IPS DF 6.9 (cell line): ENCODE results near the gene PRODH.
"Not testable (repeated sequence)": the region's sequence is repeated elsewhere in the genome, so short reads cannot be mapped to it uniquely, and the experiment has no call there.

Source experiments
- DNase-seq: peaks from one replicate; pipeline ENCODE4 v3.0.0-alpha.2; 2013; ENCODE audit warnings: low read depth, low spot score
- H3K27ac ChIP-seq: one replicate; pipeline ENCODE4 v1.5.1; 2013; ENCODE audit warnings: low read length, control low read depth
- H3K27me3 ChIP-seq: 2 replicates; pipeline ENCODE4 v1.6.1; 2013; ENCODE audit warnings: mild to moderate bottlenecking, low read length; ENCODE audit not compliant: control insufficient read depth, insufficient read depth
- H3K36me3 ChIP-seq: 2 replicates; pipeline ENCODE4 v1.6.1; 2013; ENCODE audit warnings: low read length; ENCODE audit not compliant: control insufficient read depth, insufficient read depth
- H3K4me1 ChIP-seq: 2 replicates; pipeline ENCODE4 v1.6.1; 2013; ENCODE audit warnings: low read length; ENCODE audit not compliant: control insufficient read depth, insufficient read depth
- H3K4me3 ChIP-seq: 2 replicates; pipeline ENCODE4 v1.5.1; 2013; ENCODE audit warnings: mild to moderate bottlenecking, low read length
- H3K9me3 ChIP-seq: 2 replicates; pipeline ENCODE4 v1.6.1; 2013; ENCODE audit warnings: low read length, inconsistent platforms; ENCODE audit not compliant: control insufficient read depth, insufficient read depth
- WGBS: extraction: QIAGEN DNeasy Blood & Tissue Kit; methylation state at CpG from one replicate; pipeline ENCODE4 v1.1.7; 2013; ENCODE audit warnings: mixed read lengths, missing lambda C conversion rate; ENCODE audit not compliant: insufficient read length, insufficient coverage; 5-methylcytosine and 5-hydroxymethylcytosine counted together

Gene PRODH

GRCh38 chr22:18960166-18960820, 24.2 kb upstream of the PRODH start:
- H3K27ac ChIP-seq, H3K27me3 ChIP-seq, H3K9me3 ChIP-seq, H3K4me1 ChIP-seq, H3K36me3 ChIP-seq, H3K4me3 ChIP-seq, DNase-seq: not testable (repeated sequence)
- no CpG with 5 or more reads among the region's 11 CpGs for WGBS

- no CpG with 5 or more reads among the region's 12 CpGs for WGBS
- not testable (repeated sequence) for H3K27ac ChIP-seq, H3K9me3 ChIP-seq, H3K4me1 ChIP-seq, H3K4me3 ChIP-seq, H3K36me3 ChIP-seq, H3K27me3 ChIP-seq, DNase-seq
These were observed 23.6 kb upstream of the PRODH start for GRCh38 chr22:18959741-18960140.

GRCh38 chr22:18959266-18959665, 23.2 kb upstream of the PRODH start:
- not testable (repeated sequence) for H3K4me1 ChIP-seq, H3K9me3 ChIP-seq, H3K4me3 ChIP-seq, H3K36me3 ChIP-seq, H3K27ac ChIP-seq, H3K27me3 ChIP-seq, DNase-seq
- WGBS, result no CpG with 5 or more reads among the region's 6 CpGs

- H3K4me3 ChIP-seq, H3K27ac ChIP-seq, H3K27me3 ChIP-seq, DNase-seq, H3K4me1 ChIP-seq, H3K36me3 ChIP-seq, H3K9me3 ChIP-seq: not testable (repeated sequence)
- WGBS, result no CpG with 5 or more reads among the region's 14 CpGs
These were observed 22.6 kb upstream of the PRODH start for GRCh38 chr22:18958738-18959137.

- H3K36me3 ChIP-seq, H3K9me3 ChIP-seq, H3K4me1 ChIP-seq, H3K27me3 ChIP-seq, H3K4me3 ChIP-seq, H3K27ac ChIP-seq, DNase-seq: not testable (repeated sequence)
- WGBS, result no CpG with 5 or more reads among the region's 18 CpGs
These were observed 22.2 kb upstream of the PRODH start for GRCh38 chr22:18958321-18958705.

GRCh38 chr22:18957621-18958320, 21.7 kb upstream of the PRODH start:
- H3K36me3 ChIP-seq, DNase-seq, H3K4me3 ChIP-seq, H3K4me1 ChIP-seq, H3K27me3 ChIP-seq, H3K27ac ChIP-seq, H3K9me3 ChIP-seq: not testable (repeated sequence)
- no CpG with 5 or more reads among the region's 18 CpGs for WGBS

- DNase-seq, H3K27me3 ChIP-seq, H3K4me3 ChIP-seq, H3K36me3 ChIP-seq, H3K9me3 ChIP-seq, H3K27ac ChIP-seq, H3K4me1 ChIP-seq: not testable (repeated sequence)
- no CpG with 5 or more reads among the region's 15 CpGs for WGBS
These were observed 20.9 kb upstream of the PRODH start for GRCh38 chr22:18956956-18957355.

- H3K36me3 ChIP-seq, H3K4me3 ChIP-seq, H3K27ac ChIP-seq, H3K4me1 ChIP-seq, H3K9me3 ChIP-seq, H3K27me3 ChIP-seq, DNase-seq: not testable (repeated sequence)
- whole genome bisulfite sequencing, result no CpG with 5 or more reads among the region's 15 CpGs
These were observed 20.2 kb upstream of the PRODH start for GRCh38 chr22:18956121-18956895.

- no peak overlapping the region for H3K4me3 ChIP-seq
- no peaks in the 10 kb centered on the region for H3K9me3 ChIP-seq
- DNase-seq, result no peak
- H3K27me3 ChIP-seq, result no peaks in the 10 kb centered on the region
- no CpG with 5 or more reads among the region's 10 CpGs for WGBS
- H3K36me3 ChIP-seq, result no peaks in the 10 kb centered on the region
- no peak overlapping the region for H3K27ac ChIP-seq
- no peaks in the 10 kb centered on the region; the same call in 1 of the 2 replicates for H3K4me1 ChIP-seq
These were observed 19.6 kb upstream of the PRODH start for GRCh38 chr22:18955696-18956095.

- Histone ChIP-seq H3K4me1 (no peaks in the 10 kb centered on the region; the same call in 1 of the 2 replicates), H3K27me3 (no peaks in the 10 kb centered on the region), H3K9me3 (no peaks in the 10 kb centered on the region), H3K4me3 (no peak overlapping the region), H3K27ac (no peak overlapping the region), H3K36me3 (no peaks in the 10 kb centered on the region)
- WGBS, result no CpG with 5 or more reads among the region's 15 CpGs
- no peak for DNase-seq
These were observed 19.0 kb upstream of the PRODH start for GRCh38 chr22:18954990-18955571.
